Measurements from ENCODE around the gene PRR14.

GRCh38 chr16:30654856-30655255 lies 4.1 kb downstream of the PRR14 start:
- TF ChIP-seq ZBTB20 (tag by site-specific recombination; IDR thresholded peaks at IDR 0.05) (no peak), CTCF (tag by site-specific recombination; IDR thresholded peaks at IDR 0.05) (no peak), ZBTB7A (tag by site-specific recombination; IDR thresholded peaks at IDR 0.05; ENCODE audit: low read depth) (no peak), ZNF174 (tag by site-specific recombination; IDR thresholded peaks at IDR 0.05) (no peak), ZSCAN16 (tag by site-specific recombination; IDR thresholded peaks at IDR 0.05) (no peak), ZNF24 (tag by site-specific recombination; IDR thresholded peaks at IDR 0.05) (no peak), MZF1 (tag by site-specific recombination; IDR thresholded peaks at IDR 0.05; ENCODE audit: borderline replicate concordance) (no peak), ZNF37A (tag by site-specific recombination; IDR thresholded peaks at IDR 0.05) (no peak), HOXA7 (CRISPR knock-in tag; IDR thresholded peaks at IDR 0.05; ENCODE audit: borderline replicate concordance) (no peak), ZBTB6 (tag by site-specific recombination; IDR thresholded peaks at IDR 0.05) (no peak), ZNF704 (tag by site-specific recombination; IDR thresholded peaks at IDR 0.05) (no peak), REST (tag by site-specific recombination; IDR thresholded peaks at IDR 0.05) (no peak), ZNF792 (tag by site-specific recombination; IDR thresholded peaks at IDR 0.05) (no peak), ZNF776 (tag by site-specific recombination; IDR thresholded peaks at IDR 0.05; ENCODE audit: borderline replicate concordance) (no peak)
